ENCODE measurements around the gene SEC22A.

Gene SEC22A

GRCh38 chr3:123201557-123202427 is at the start of gene SEC22A:
SEC22A (plus strand) TSS chr3:123201943; CDS start chr3:123209218, 7,275 bp downstream.
- peak; percentile 88 for DNase-seq (ENCODE audit: low read depth)
- TF ChIP-seq CTCF (conservative IDR thresholded peaks at IDR 0.05; ENCODE audit: control insufficient read depth, insufficient read depth, low read depth, low read length), result no peak
- peak within 1 kb of the TSS; percentile 94 for H3K4me3 ChIP-seq (ENCODE audit: control insufficient read depth, low read depth, low read length)

GRCh38 chr3:123152687-123153086 is 49.1 kb upstream of the SEC22A start:
- DNase-seq (ENCODE audit: low read depth), result no peak
- no peak overlapping the region for H3K4me3 ChIP-seq (ENCODE audit: control insufficient read depth, low read depth, low read length)
- no peak for TF ChIP-seq CTCF (conservative IDR thresholded peaks at IDR 0.05; ENCODE audit: control insufficient read depth, insufficient read depth, low read depth, low read length)

DNA sequence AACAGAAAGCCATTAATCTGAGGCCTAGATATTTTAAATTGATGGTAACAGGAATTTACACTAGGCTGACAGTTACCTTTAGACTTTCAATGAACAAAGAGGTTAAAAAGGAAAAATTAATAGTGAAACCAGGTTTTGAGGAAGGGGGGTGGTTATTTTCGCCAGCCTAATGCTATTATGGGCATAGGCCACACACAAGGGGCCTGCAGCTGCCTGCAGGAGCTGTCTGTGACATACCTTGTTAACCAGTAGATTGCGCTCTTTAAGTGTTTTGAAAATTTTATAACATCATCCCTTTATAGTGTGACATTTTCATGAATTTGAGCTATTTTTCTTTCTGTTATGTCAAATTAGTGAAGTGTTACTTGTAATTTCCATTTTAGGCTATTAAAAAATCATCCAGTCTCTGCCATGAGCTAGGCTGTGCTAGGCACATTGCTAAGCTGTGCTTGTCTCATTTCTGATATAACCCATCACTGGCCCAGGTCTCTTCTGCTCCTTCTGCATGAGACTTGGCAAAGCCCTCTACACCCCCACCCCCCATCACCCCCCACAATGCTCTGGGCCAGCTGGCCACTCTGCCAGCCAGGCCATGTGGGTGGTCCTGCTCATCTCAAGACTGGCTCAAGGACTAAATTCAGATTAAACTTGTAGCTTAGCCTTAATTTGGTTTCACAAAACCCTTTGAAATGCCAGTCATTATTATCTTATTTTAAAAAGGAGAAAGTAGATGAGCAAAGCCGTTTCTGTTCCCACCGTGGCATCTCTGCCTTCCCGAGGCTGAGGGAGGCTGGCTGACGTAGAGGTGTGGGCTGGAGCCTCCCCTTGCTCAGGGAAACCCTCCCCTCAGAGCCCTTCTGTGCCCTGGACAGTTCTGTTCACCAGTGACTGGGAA is 48.4 kb upstream of the SEC22A start:
- DNase-seq (ENCODE audit: low read depth), result no peak
- H3K4me3 ChIP-seq (ENCODE audit: control insufficient read depth, low read depth, low read length), result no peak overlapping the region
- no peak for TF ChIP-seq CTCF (conservative IDR thresholded peaks at IDR 0.05; ENCODE audit: control insufficient read depth, insufficient read depth, low read depth, low read length)

- H3K4me3 ChIP-seq (ENCODE audit: control insufficient read depth, low read depth, low read length), result no peak overlapping the region
- no peak for TF ChIP-seq CTCF (conservative IDR thresholded peaks at IDR 0.05; ENCODE audit: control insufficient read depth, insufficient read depth, low read depth, low read length)
- no peak for DNase-seq (ENCODE audit: low read depth)
Measured at GRCh38 chr3:123154020-123154985, 47.4 kb upstream of the SEC22A start.

DNA sequence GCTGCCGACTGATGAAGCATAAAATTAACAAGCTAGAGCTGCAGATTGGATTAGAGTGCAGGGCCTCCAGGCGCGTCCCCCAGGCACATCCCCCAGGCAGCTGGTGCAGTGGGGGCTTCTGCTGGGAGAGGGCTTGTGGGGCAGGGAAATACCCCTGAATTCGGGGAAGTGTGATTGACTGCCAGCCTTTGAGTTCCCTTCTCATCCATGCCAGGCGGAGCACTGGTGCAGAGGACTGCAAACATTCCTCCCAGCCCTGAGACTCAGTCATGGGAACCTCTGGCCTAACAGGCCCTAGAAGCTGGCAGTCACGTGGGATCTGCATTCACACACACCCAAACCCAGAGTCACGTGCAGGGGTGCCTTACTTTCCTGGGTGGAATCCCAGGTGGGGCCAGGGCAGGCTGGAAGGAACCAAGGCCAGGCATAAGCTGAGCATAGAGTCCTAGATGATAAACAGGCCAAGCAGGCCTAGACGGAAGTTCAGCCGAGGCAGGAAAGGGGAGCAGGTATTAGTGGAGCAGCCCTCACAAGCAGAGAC is 46.2 kb upstream of the SEC22A start:
- DNase-seq (ENCODE audit: low read depth), result no peak
- H3K4me3 ChIP-seq (ENCODE audit: control insufficient read depth, low read depth, low read length), result no peak overlapping the region
- no peak for TF ChIP-seq CTCF (conservative IDR thresholded peaks at IDR 0.05; ENCODE audit: control insufficient read depth, insufficient read depth, low read depth, low read length)
